ENCODE results near the gene SCO2. TPM values are rescaled to one million over a fixed set of nuclear protein-coding genes. Genes with fewer than 3 reads are reported as not detected.
A peak's percentile ranks its signal among the peaks of the same experiment; 100 is the strongest.

The SCO2 gene
- total and polyA plus RNA-seq, 2 of the 13 experiments (the other 11 are each of a cell fraction or from before 2014, with no cell fraction given) = 0.32 to 3.7 TPM

DNA sequence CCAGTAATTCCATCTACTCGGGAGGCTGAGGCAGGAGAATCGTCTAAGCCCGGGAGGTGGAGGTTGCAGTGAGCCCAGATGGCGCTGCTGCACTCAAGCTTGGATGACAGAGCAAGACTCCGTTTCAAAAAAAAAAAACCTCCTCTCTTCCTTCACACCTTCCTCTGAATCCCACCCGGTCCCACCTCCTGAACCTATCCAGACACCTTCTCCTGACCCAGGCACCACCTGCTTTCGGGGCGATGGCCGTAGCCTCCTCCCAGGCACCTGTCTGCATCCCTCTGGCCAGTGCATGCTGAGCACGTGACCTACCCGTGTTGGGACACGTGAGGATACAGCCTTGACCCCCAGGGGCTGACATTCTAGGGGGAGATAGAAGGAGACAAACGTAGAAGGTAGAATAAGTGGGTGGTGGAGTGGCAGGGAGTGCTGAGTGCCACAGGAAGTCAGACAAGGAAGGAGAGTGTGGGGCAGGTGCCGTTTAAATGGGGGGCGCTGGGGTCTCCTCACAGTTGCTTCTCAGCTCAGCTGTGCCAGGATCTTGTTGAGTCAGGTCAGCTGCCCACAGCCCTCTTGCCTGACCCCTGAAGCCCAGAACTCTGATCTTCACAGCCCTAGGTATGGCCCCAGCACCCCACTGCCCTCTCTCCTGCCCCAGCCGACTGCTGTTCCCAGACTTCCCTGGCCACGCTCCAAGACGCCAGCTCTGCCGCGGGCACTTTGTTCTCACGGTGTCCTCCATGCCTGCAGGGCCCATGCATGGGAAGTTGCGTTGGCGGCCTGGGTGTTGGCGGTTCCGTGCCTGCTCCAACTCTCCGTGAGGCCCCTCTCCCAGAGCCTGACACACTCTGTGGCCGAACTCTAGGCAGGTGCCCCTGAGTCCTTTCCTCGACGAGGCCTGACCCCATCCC, 39.9 kb downstream of the SCO2 start (continued):
- peak; percentile 83 for TF ChIP-seq AGO2 (optimal IDR thresholded peaks at IDR 0.05; ENCODE audit: low read depth, low read length)
- no peak for TF ChIP-seq ZKSCAN1 (IDR thresholded peaks at IDR 0.05; ENCODE audit: low read length)
- TF ChIP-seq, protein P1, sequence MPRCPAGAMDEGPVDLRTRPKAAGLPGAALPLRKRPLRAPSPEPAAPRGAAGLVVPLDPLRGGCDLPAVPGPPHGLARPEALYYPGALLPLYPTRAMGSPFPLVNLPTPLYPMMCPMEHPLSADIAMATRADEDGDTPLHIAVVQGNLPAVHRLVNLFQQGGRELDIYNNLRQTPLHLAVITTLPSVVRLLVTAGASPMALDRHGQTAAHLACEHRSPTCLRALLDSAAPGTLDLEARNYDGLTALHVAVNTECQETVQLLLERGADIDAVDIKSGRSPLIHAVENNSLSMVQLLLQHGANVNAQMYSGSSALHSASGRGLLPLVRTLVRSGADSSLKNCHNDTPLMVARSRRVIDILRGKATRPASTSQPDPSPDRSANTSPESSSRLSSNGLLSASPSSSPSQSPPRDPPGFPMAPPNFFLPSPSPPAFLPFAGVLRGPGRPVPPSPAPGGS (CRISPR knock-in tag; IDR thresholded peaks at IDR 0.05) = no peak
- no peak for TF ChIP-seq NR1H2 (CRISPR knock-in tag; IDR thresholded peaks at IDR 0.05; ENCODE audit: borderline replicate concordance, low read depth)
- peak; percentile 94 for TF ChIP-seq ZNF780A (CRISPR knock-in tag; IDR thresholded peaks at IDR 0.05)
- no peak for TF ChIP-seq ZFYVE20 (CRISPR knock-in tag; IDR thresholded peaks at IDR 0.05; ENCODE audit: borderline replicate concordance, low read depth)
- TF ChIP-seq, protein P2, sequence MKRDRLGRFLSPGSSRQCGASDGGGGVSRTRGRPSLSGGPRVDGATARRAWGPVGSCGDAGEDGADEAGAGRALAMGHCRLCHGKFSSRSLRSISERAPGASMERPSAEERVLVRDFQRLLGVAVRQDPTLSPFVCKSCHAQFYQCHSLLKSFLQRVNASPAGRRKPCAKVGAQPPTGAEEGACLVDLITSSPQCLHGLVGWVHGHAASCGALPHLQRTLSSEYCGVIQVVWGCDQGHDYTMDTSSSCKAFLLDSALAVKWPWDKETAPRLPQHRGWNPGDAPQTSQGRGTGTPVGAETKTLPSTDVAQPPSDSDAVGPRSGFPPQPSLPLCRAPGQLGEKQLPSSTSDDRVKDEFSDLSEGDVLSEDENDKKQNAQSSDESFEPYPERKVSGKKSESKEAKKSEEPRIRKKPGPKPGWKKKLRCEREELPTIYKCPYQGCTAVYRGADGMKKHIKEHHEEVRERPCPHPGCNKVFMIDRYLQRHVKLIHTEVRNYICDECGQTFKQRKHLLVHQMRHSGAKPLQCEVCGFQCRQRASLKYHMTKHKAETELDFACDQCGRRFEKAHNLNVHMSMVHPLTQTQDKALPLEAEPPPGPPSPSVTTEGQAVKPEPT (CRISPR knock-in tag; IDR thresholded peaks at IDR 0.05; ENCODE audit: low read depth) = no peak
- no peak for TF ChIP-seq CHD4 (IDR thresholded peaks at IDR 0.05; ENCODE audit: borderline replicate concordance, low read length)
- 0 out of 2 replicates have a peak, but pooled peaks have one; percentile 10 for TF ChIP-seq ZNF556 (CRISPR knock-in tag; IDR thresholded peaks at IDR 0.05; ENCODE audit: borderline replicate concordance)
- TF ChIP-seq CBX1 (IDR thresholded peaks at IDR 0.05; ENCODE audit: low read depth) = peak; percentile 6
- TF ChIP-seq MZF1 (CRISPR knock-in tag; IDR thresholded peaks at IDR 0.05; ENCODE audit: borderline replicate concordance) = no peak
- no peak for TF ChIP-seq ZNF546 (CRISPR knock-in tag; conservative IDR thresholded peaks at IDR 0.05)
- TF ChIP-seq DNMT3B (CRISPR knock-in tag; conservative IDR thresholded peaks at IDR 0.05) = no peak; the same call in 1 of the 2 replicates
- TF ChIP-seq, protein P3, sequence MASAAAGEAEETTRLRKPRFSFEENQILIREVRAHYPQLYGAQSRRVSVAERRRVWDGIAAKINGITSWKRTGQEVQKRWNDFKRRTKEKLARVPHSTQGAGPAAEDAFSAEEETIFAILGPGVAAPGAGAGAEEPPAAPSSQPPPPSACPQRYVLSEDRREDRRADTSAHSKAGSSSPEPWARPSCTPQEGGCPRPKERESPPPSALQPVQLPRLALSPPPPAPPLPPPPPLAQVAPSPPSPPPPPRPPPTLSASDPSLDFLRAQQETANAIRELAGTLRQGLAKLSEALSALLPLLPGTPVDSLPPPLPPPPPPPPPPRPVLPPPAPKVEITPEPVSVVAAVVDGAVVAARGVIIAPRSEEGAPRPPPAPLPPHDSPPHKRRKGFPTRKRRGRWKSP (CRISPR knock-in tag; IDR thresholded peaks at IDR 0.05) = no peak; the same call in 1 of the 2 replicates
- 0 out of 2 replicates have a peak, but pooled peaks have one; percentile 25 for TF ChIP-seq NFYC (CRISPR knock-in tag; IDR thresholded peaks at IDR 0.05)
- no peak for TF ChIP-seq ZNF335 (CRISPR knock-in tag; IDR thresholded peaks at IDR 0.05)
- no peak for TF ChIP-seq RORA (CRISPR knock-in tag; IDR thresholded peaks at IDR 0.05)
- TF ChIP-seq, protein P4, sequence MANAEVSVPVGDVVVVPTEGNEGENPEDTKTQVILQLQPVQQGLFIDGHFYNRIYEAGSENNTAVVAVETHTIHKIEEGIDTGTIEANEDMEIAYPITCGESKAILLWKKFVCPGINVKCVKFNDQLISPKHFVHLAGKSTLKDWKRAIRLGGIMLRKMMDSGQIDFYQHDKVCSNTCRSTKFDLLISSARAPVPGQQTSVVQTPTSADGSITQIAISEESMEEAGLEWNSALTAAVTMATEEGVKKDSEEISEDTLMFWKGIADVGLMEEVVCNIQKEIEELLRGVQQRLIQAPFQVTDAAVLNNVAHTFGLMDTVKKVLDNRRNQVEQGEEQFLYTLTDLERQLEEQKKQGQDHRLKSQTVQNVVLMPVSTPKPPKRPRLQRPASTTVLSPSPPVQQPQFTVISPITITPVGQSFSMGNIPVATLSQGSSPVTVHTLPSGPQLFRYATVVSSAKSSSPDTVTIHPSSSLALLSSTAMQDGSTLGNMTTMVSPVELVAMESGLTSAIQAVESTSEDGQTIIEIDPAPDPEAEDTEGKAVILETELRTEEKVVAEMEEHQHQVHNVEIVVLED (CRISPR knock-in tag; IDR thresholded peaks at IDR 0.05; ENCODE audit: borderline replicate concordance) = no peak
- TF ChIP-seq FOSL2 (CRISPR knock-in tag; IDR thresholded peaks at IDR 0.05) = peak; percentile 49
- no peak for TF ChIP-seq ZFP36 (IDR thresholded peaks at IDR 0.05; ENCODE audit: borderline replicate concordance, low read depth, low read length, partially characterized antibody)
- TF ChIP-seq, protein P5, sequence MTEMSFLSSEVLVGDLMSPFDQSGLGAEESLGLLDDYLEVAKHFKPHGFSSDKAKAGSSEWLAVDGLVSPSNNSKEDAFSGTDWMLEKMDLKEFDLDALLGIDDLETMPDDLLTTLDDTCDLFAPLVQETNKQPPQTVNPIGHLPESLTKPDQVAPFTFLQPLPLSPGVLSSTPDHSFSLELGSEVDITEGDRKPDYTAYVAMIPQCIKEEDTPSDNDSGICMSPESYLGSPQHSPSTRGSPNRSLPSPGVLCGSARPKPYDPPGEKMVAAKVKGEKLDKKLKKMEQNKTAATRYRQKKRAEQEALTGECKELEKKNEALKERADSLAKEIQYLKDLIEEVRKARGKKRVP (CRISPR knock-in tag; IDR thresholded peaks at IDR 0.05) = peak in 1 of 2 experiments; percentile 57; a peak in 2 of 4 replicates
- 0 out of 2 replicates have a peak, but pooled peaks have one; percentile 53 for TF ChIP-seq JUN (CRISPR knock-in tag; IDR thresholded peaks at IDR 0.05)

Data from HepG2 (cell line).